Ectodermal cell (in vitro differentiated cells): ENCODE data around the gene TEKT1.
"Not testable (repeated sequence)": the region's sequence is repeated elsewhere in the genome, so short reads cannot be mapped to it uniquely, and the experiment has no call there.

Source experiments
- H3K27ac ChIP-seq: 2 replicates; pipeline ENCODE4 v1.7.0; 2013; ENCODE audit warnings: mild to moderate bottlenecking, low read depth, low read length; ENCODE audit not compliant: insufficient read depth, poor library complexity, severe bottlenecking
- H3K27me3 ChIP-seq: 2 replicates; pipeline ENCODE4 v1.7.0; 2013; ENCODE audit warnings: mild to moderate bottlenecking, low read length; ENCODE audit not compliant: insufficient read depth, control insufficient read depth, poor library complexity, severe bottlenecking
- H3K36me3 ChIP-seq: one replicate; pipeline ENCODE4 v1.7.0; 2013; ENCODE audit warnings: low read length; ENCODE audit not compliant: control insufficient read depth, insufficient read depth
- H3K4me1 ChIP-seq: one replicate; pipeline ENCODE4 v1.7.0; 2013; ENCODE audit warnings: low read length; ENCODE audit not compliant: control insufficient read depth, insufficient read depth
- H3K4me3 ChIP-seq: 2 replicates; pipeline ENCODE4 v1.7.0; 2013; ENCODE audit warnings: low read depth, low read length, control low read depth; ENCODE audit not compliant: insufficient read depth
- H3K9me3 ChIP-seq: 2 replicates; pipeline ENCODE4 v1.7.0; 2013; ENCODE audit warnings: mild to moderate bottlenecking, low read length, moderate library complexity; ENCODE audit not compliant: control insufficient read depth
- WGBS, 2 experiments: methylation state at CpG; one replicate each; pipeline ENCODE4 v1.1.7; 2013; ENCODE audit warnings: missing lambda C conversion rate in 2 of 2; 5-methylcytosine and 5-hydroxymethylcytosine counted together

Gene TEKT1

GRCh38 chr17:6818938-6819337 lies 12.6 kb downstream of the TEKT1 start:
- Histone ChIP-seq H3K9me3 (no peaks in the 10 kb centered on the region), H3K4me1 (no peaks in the 10 kb centered on the region), H3K27ac (no peak overlapping the region), H3K27me3 (no peaks in the 10 kb centered on the region), H3K4me3 (no peak overlapping the region), H3K36me3 (no peaks in the 10 kb centered on the region)
- 88 to 93% methylated on average over 3 of the region's 3 CpGs for WGBS, 2 experiments

- H3K27ac ChIP-seq, H3K4me3 ChIP-seq, H3K36me3 ChIP-seq, H3K27me3 ChIP-seq, H3K9me3 ChIP-seq, H3K4me1 ChIP-seq: not testable (repeated sequence)
- 93 to 94% methylated on average over 2 to 3 of the region's 3 CpGs for WGBS, 2 experiments
Measured at GRCh38 chr17:6816368-6816767, 15.2 kb downstream of the TEKT1 start.

GRCh38 chr17:6815775-6816174 lies 15.8 kb downstream of the TEKT1 start:
- H3K4me3 ChIP-seq, result no peak overlapping the region
- H3K27me3 ChIP-seq, result no peaks in the 10 kb centered on the region
- H3K27ac ChIP-seq, result no peak overlapping the region
- H3K4me1 ChIP-seq, result no peaks in the 10 kb centered on the region
- 88 to 91% methylated on average over 10 of the region's 10 CpGs for WGBS, 2 experiments
- no peaks in the 10 kb centered on the region for H3K36me3 ChIP-seq
- no peaks in the 10 kb centered on the region for H3K9me3 ChIP-seq

- H3K27ac ChIP-seq, result no peak overlapping the region
- no peak overlapping the region for H3K4me3 ChIP-seq
- no peaks in the 10 kb centered on the region for H3K27me3 ChIP-seq
- H3K4me1 ChIP-seq, result no peaks in the 10 kb centered on the region
- 85 to 86% methylated on average over 9 of the region's 9 CpGs for WGBS, 2 experiments
- no peaks in the 10 kb centered on the region for H3K36me3 ChIP-seq
- H3K9me3 ChIP-seq, result no peaks in the 10 kb centered on the region
Measured at GRCh38 chr17:6812295-6812694, 19.2 kb downstream of the TEKT1 start.

- WGBS, 2 experiments, result 89 to 92% methylated on average over 9 of the region's 9 CpGs
- H3K36me3 ChIP-seq, result no peaks in the 10 kb centered on the region
- H3K9me3 ChIP-seq, result no peaks in the 10 kb centered on the region
- no peaks in the 10 kb centered on the region for H3K27me3 ChIP-seq
- no peak overlapping the region for H3K27ac ChIP-seq
- H3K4me3 ChIP-seq, result no peak overlapping the region
- no peaks in the 10 kb centered on the region for H3K4me1 ChIP-seq
Measured at GRCh38 chr17:6811510-6811909, 20.0 kb downstream of the TEKT1 start.

DNA sequence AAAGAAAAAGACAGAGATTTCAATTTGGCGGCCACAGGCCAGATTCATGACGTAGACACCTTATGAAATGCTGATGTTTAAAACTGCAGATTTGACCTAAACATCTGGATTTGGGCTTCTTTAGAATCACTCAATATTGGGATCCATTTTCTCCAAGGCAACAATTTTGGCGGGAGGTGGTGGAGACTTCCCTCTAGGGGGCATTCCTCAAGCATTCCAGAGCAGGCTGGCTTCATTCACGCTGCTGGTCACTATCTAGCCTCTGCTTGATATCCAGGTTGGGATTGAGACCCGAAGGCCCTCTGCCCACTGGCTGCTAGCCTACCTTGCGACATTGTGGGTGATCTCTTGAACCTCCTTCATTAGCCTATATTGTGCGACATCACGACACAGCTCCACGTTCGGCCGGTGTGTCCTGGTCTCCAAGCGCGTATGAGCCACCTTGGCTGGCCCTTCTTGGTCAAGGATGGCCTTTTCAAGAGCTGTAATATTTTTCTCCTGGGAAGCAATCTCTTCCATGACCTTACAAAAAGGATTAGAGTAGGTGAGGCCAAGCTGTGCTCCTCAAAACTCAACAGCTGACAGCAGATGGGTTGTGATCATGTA lies 31.0 kb downstream of the TEKT1 start:
- WGBS, 2 experiments, result 79 to 81% methylated on average over 13 of the region's 13 CpGs

GRCh38 chr17:6799738-6800137 lies 31.8 kb downstream of the TEKT1 start:
- 78 to 79% methylated on average over 6 of the region's 6 CpGs for WGBS, 2 experiments
- no peaks in the 10 kb centered on the region for H3K4me1 ChIP-seq
- H3K4me3 ChIP-seq, result no peak overlapping the region

More for the DNA sequence above, 31.0 kb downstream of the TEKT1 start:
- Histone ChIP-seq H3K36me3 (no peaks in the 10 kb centered on the region), H3K9me3 (no peaks in the 10 kb centered on the region), H3K27me3 (no peaks in the 10 kb centered on the region), H3K27ac (no peak overlapping the region), H3K4me1 (no peaks in the 10 kb centered on the region), H3K4me3 (no peak overlapping the region)

DNA sequence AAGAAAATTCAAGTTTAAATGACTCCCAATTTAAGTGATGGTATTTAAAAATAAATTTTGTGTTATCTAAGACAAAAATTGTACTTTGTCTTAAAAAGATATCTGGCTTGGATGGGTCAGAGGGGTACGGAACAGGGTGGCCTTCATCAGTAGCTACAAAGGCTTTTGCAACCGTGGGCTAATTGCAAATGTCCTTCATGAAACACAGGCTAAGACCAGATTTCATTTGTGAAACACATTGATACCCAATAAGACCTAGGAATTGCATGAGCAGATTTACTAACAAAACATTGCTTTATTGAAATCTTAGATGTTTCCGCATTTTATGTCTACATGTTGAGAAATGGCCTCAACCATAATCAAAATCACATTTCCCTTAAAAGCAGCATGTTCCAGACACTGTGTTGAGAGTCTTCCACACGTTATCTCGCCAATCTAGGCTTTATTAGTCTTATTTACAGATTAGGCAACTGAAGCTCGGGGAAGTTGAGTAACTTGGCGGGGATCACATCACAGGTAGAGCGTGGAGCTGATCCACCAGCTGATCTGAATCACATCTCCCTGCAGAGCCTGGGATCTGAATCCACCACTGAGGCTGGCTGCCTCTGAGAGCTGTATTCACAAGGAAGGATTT lies 33.7 kb downstream of the TEKT1 start:
- Histone ChIP-seq H3K4me3 (no peak overlapping the region), H3K27ac (no peak overlapping the region), H3K36me3 (no peaks in the 10 kb centered on the region), H3K27me3 (no peaks in the 10 kb centered on the region), H3K4me1 (no peaks in the 10 kb centered on the region), H3K9me3 (no peaks in the 10 kb centered on the region)
- 94 to 95% methylated on average over 8 of the region's 8 CpGs for WGBS, 2 experiments

More at GRCh38 chr17:6799738-6800137, 31.8 kb downstream of the TEKT1 start:
- Histone ChIP-seq H3K27me3 (no peaks in the 10 kb centered on the region), H3K36me3 (no peaks in the 10 kb centered on the region), H3K9me3 (no peaks in the 10 kb centered on the region), H3K27ac (no peak overlapping the region)

DNA sequence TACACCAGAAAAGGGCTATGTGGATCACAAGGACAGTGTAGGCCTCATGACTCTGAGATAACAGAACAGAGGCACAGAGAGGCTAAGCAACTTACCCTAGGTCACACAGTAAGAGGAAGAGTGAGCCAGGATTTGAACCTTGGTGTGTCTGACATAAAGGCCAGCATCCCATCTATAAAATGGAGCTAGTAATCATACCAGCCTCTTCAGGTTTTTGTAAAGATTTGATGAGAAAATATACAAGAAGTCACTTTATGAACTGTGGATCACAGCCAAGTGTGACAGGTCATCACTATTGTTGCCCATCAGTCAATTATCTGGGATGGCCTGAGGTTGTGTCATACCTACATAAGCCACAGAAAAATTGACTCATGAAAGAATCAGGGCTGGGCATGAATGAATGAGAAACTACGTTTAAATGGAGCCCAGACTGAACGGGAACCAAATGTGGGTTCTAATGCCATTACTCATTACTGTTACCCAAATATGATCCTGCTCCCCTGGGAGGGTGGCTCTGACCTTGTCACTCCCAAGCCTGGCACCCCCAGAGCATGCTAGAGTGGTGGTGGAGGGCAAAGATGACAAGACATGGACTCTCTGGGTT lies 34.5 kb downstream of the TEKT1 start:
- Histone ChIP-seq H3K27ac (no peak overlapping the region), H3K4me1 (no peaks in the 10 kb centered on the region), H3K27me3 (no peaks in the 10 kb centered on the region), H3K36me3 (no peaks in the 10 kb centered on the region), H3K9me3 (no peaks in the 10 kb centered on the region), H3K4me3 (no peak overlapping the region)
- 94 to 96% methylated on average over 2 of the region's 2 CpGs for WGBS, 2 experiments

DNA sequence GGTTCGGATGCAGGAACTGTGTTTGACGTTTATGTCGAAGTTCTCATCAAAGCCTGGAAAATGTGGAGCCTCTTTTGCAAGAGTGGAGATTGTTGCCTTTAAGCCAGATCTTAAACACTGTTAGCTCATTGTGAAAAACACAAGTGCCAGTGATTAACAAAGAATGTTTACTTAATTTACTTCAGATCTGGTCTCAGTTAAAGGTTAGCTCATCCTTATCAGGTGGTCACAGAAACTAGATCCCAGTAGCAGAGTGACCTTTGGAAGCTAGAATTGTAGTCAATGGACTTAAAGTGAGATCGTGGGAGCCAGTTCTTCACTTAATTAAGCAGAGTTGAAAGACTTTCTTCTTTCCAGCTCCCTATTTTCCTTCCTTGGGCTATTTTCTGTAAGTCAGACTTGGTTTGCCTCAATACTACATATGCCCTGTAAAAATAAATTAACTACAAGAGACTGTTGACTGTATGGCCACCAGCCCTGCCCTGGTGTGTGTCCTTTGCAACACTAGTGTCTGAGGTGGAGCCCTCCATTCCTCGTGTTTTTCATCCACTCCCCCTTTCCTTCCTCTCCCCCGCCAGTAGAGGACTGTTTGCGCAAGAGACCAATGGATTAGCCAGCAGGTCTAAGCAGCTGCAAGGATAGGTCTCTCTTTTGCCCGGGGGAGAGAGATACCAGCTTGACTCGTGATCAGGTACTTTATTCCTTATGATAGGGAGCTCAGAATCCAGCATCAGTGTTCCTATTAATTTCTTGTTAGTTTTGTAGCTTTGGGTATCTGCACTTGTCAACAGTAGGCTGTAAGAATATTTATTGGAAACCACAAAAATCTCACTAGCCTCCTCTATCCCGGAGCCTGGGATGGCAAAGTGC lies 35.3 kb downstream of the TEKT1 start:
- H3K9me3 ChIP-seq, result no peaks in the 10 kb centered on the region
- H3K27ac ChIP-seq, result no peak overlapping the region
- no peaks in the 10 kb centered on the region for H3K36me3 ChIP-seq
- H3K27me3 ChIP-seq, result peaks cover 3% of the 10 kb centered on the region
- 82 to 84% methylated on average over 9 to 10 of the region's 10 CpGs for WGBS, 2 experiments
- H3K4me3 ChIP-seq, result no peak overlapping the region
- no peaks in the 10 kb centered on the region for H3K4me1 ChIP-seq
